HCT116 (cell line): ENCODE results near the gene TARBP1. TPM values are rescaled to one million over a fixed set of nuclear protein-coding genes. Genes with fewer than 3 reads are reported as not detected.

ENCODE experiments used
- ATAC-seq: fragments of 200-7000 bp; cut with Tn5 transposase; 2 replicates; pipeline ENCODE4 v1.9.1; 2020; ENCODE audit warnings: mild to moderate bottlenecking, moderate library complexity
- BruUV-seq: library from RNA; stranded (reverse); fragments of 400-500 nt; replicated peaks from 2 replicates; lab custom pipeline; 2021; lab: Mats Ljungman, UMichigan
- CTCF ChIA-PET: fragments of 300-600 bp; sonication (Branson Sonifier 250); formaldehyde crosslinking; loops from one replicate; lab custom pipeline; 2021; ENCODE audit warnings: antibody characterized with exemption; lab: Charles Lee
- POLR2A ChIA-PET: fragments of 300-600, 350-600 bp; sonication (Branson Sonifier 250); formaldehyde crosslinking; loops from one replicate; lab custom pipeline; 2021; ENCODE audit warnings: antibody characterized with exemption; lab: Charles Lee
- RAD21 ChIA-PET, 2 experiments: fragments of 300-600 bp; sonication (Branson Sonifier 250); formaldehyde crosslinking; loops; one replicate each; lab custom pipeline; 2023; ENCODE audit warnings: low total read pairs in 2 of 2; ENCODE audit not compliant: uncharacterized antibody in 2 of 2, unreplicated experiment in 2 of 2, low non-redundant PET in 1 of 2; lab: Charles Lee
- DNase-seq: peaks from one replicate; pipeline ENCODE4 v3.0.0-alpha.2; 2010; ENCODE audit warnings: low read depth, low spot score
- H2AFZ ChIP-seq: fragments of 200-600 bp; shearing (Covaris generic), sonication (generic); 2 replicates; pipeline ENCODE4 v1.6.1; 2017; ENCODE audit warnings: low read depth, mixed run types, mixed read lengths, antibody characterized with exemption, low read length; ENCODE audit not compliant: poor library complexity, severe bottlenecking
- H3K27ac ChIP-seq: 2 replicates; pipeline ENCODE4 v1.5.1; 2012; ENCODE audit warnings: low read depth, low read length
- H3K27me3 ChIP-seq: fragments of 200-600 bp; sonication (generic); 2 replicates; pipeline ENCODE4 v1.6.1; 2016; ENCODE audit warnings: mixed run types, low read length, mixed read lengths; ENCODE audit not compliant: insufficient read depth
- H3K36me3 ChIP-seq, 2 experiments: fragments of 200-500 bp in 1 of 2; fragments of 200-600 bp in 1 of 2; sonication (Bioruptor generic) in 1 of 2; sonication (generic) in 1 of 2; 2 replicates each; pipeline versions ENCODE4 v1.5.1 to v1.6.1; 2014 to 2016; ENCODE audit warnings: low read length in 2 of 2, inconsistent platforms in 1 of 2, mixed read lengths in 1 of 2, mixed run types in 1 of 2; ENCODE audit not compliant: insufficient read depth in 2 of 2, control insufficient read depth in 1 of 2
- H3K4me1 ChIP-seq, 2 experiments: fragments of 200-600 bp in 1 of 2; sonication (generic) in 1 of 2; 2 replicates each; pipeline versions ENCODE4 v1.5.1 to v1.6.1; 2012 to 2017; ENCODE audit warnings: low read length in 2 of 2, inconsistent platforms in 1 of 2, mild to moderate bottlenecking in 1 of 2, mixed read lengths in 1 of 2, mixed run types in 1 of 2, moderate library complexity in 1 of 2; ENCODE audit not compliant: insufficient read depth in 2 of 2, control insufficient read depth in 1 of 2
- H3K4me2 ChIP-seq: fragments of 200-600 bp; sonication (generic); 2 replicates; pipeline ENCODE4 v1.6.1; 2017; ENCODE audit warnings: mixed run types, low read length, mixed read lengths
- H3K4me3 ChIP-seq, 2 experiments: fragments of 200-600 bp in 1 of 2; sonication (generic) in 1 of 2; replicated peaks in 1 of 2; 2 replicates each; pipeline ENCODE4 v1.5.1; 2011 to 2016; ENCODE audit warnings: low read length in 2 of 2, control low read depth in 1 of 2, low read depth in 1 of 2, mild to moderate bottlenecking in 1 of 2, mixed read lengths in 1 of 2, mixed run types in 1 of 2
- H3K79me2 ChIP-seq: fragments of 200-600 bp; sonication (generic); 2 replicates; pipeline ENCODE4 v1.6.1; 2017; ENCODE audit warnings: mild to moderate bottlenecking, mixed run types, low read length, moderate library complexity, mixed read lengths; ENCODE audit not compliant: insufficient read depth
- H3K9ac ChIP-seq: fragments of 200-600 bp; sonication (generic); 2 replicates; pipeline ENCODE4 v1.6.1; 2016; ENCODE audit warnings: low read length, mixed read lengths
- H3K9me2 ChIP-seq: fragments of 200-600 bp; sonication (generic), shearing (Covaris generic); 2 replicates; pipeline ENCODE4 v1.6.1; 2017; ENCODE audit warnings: mixed run types, mild to moderate bottlenecking, moderate library complexity; ENCODE audit not compliant: insufficient read depth
- H3K9me3 ChIP-seq, 2 experiments: fragments of 200-500 bp in 1 of 2; fragments of 200-600 bp in 1 of 2; sonication (Bioruptor generic) in 1 of 2; sonication (generic) in 1 of 2; 2 replicates each; pipeline ENCODE4 v1.6.1; 2014 to 2017; ENCODE audit warnings: low read length in 2 of 2, mixed read lengths in 2 of 2, inconsistent platforms in 1 of 2, low read depth in 1 of 2, mild to moderate bottlenecking in 1 of 2, mixed run types in 1 of 2, moderate library complexity in 1 of 2; ENCODE audit not compliant: control insufficient read depth in 1 of 2, insufficient read depth in 1 of 2
- H4K20me1 ChIP-seq: fragments of 200-600 bp; sonication (generic), shearing (Covaris generic); 2 replicates; pipeline ENCODE4 v1.6.1; 2017; ENCODE audit warnings: mixed run types, mild to moderate bottlenecking, moderate library complexity; ENCODE audit not compliant: insufficient read depth
- ATF3 ChIP-seq: IDR thresholded peaks from 2 replicates; pipeline ENCODE4 v1.6.1; 2012
- CBX3 ChIP-seq: IDR thresholded peaks from 2 replicates; pipeline ENCODE4 v1.6.1; 2012; ENCODE audit warnings: low read depth
- CEBPB ChIP-seq: IDR thresholded peaks from 2 replicates; pipeline ENCODE4 v1.6.1; 2012; ENCODE audit warnings: low read depth
- CTCF ChIP-seq, 3 experiments: fragments of 200-600 bp in 1 of 3; sonication (generic) in 1 of 3; IDR thresholded peaks in 2 of 3; conservative IDR thresholded peaks in 1 of 3; 2 replicates each; pipeline ENCODE4 v1.5.1; 2012 to 2017; ENCODE audit warnings: low read depth in 2 of 3, low read length in 2 of 3, antibody characterized with exemption in 1 of 3, borderline replicate concordance in 1 of 3, control low read depth in 1 of 3, mild to moderate bottlenecking in 1 of 3, mixed read lengths in 1 of 3, mixed run types in 1 of 3, moderate library complexity in 1 of 3; ENCODE audit not compliant: insufficient read depth in 1 of 3
- EGR1 ChIP-seq: IDR thresholded peaks from 2 replicates; pipeline ENCODE4 v1.6.1; 2012; ENCODE audit warnings: low read depth
- ELF1 ChIP-seq: IDR thresholded peaks from 2 replicates; pipeline ENCODE4 v1.6.1; 2012; ENCODE audit warnings: low read depth, borderline replicate concordance
- EZH2phosphoT487 ChIP-seq: fragments of 200-600 bp; IDR thresholded peaks from 2 replicates; pipeline ENCODE4 v1.6.1; 2018; ENCODE audit warnings: antibody characterized with exemption, borderline replicate concordance
- JUND ChIP-seq: IDR thresholded peaks from 2 replicates; pipeline ENCODE4 v1.6.1; 2012
- MAX ChIP-seq: IDR thresholded peaks from 2 replicates; pipeline ENCODE4 v1.6.1; 2012
- POLR2A ChIP-seq: IDR thresholded peaks from 2 replicates; pipeline ENCODE4 v1.7.0; 2011; ENCODE audit warnings: borderline replicate concordance; ENCODE audit not compliant: insufficient read depth, insufficient read length; ENCODE audit errors: extremely low read depth
- POLR2AphosphoS5 ChIP-seq: IDR thresholded peaks from 2 replicates; pipeline ENCODE4 v1.6.1; 2011; ENCODE audit warnings: mild to moderate bottlenecking, low read depth, low read length, moderate library complexity
- RAD21 ChIP-seq: IDR thresholded peaks from 2 replicates; pipeline ENCODE4 v1.6.1; 2012; ENCODE audit warnings: low read depth, mild to moderate bottlenecking
- REST ChIP-seq: IDR thresholded peaks from 2 replicates; pipeline ENCODE4 v1.6.1; 2012; ENCODE audit warnings: low read depth
- SP1 ChIP-seq: IDR thresholded peaks from 2 replicates; pipeline ENCODE4 v1.6.1; 2012; ENCODE audit warnings: low read depth
- SRF ChIP-seq: IDR thresholded peaks from 2 replicates; pipeline ENCODE4 v1.6.1; 2012; ENCODE audit warnings: low read depth
- TCF7L2 ChIP-seq: IDR thresholded peaks from 2 replicates; pipeline ENCODE4 v1.7.0; 2011; ENCODE audit warnings: borderline replicate concordance, inconsistent platforms; ENCODE audit not compliant: insufficient read depth, insufficient read length; ENCODE audit errors: extremely low read depth
- YY1 ChIP-seq: IDR thresholded peaks from 2 replicates; pipeline ENCODE4 v1.6.1; 2011; ENCODE audit warnings: low read length, low read depth, moderate library complexity, mild to moderate bottlenecking; ENCODE audit not compliant: insufficient replicate concordance; ENCODE audit errors: extremely low read depth
- ZBTB33 ChIP-seq: IDR thresholded peaks from 2 replicates; pipeline ENCODE4 v1.6.1; 2011; ENCODE audit warnings: mild to moderate bottlenecking, low read length, moderate library complexity; ENCODE audit not compliant: insufficient replicate concordance; ENCODE audit errors: extremely low read depth
- ZFX ChIP-seq: fragments of 450-650 bp; IDR thresholded peaks from 2 replicates; pipeline ENCODE4 v1.6.1; 2017
- ZNF274 ChIP-seq: fragments of 200-500 bp; sonication (Bioruptor generic); IDR thresholded peaks from 2 replicates; pipeline ENCODE4 v1.6.1; 2014; ENCODE audit warnings: mild to moderate bottlenecking, low read depth, low read length, inconsistent platforms
- intact Hi-C: fragments of 100-400 bp; cut with micrococcal nuclease; formaldehyde crosslinking; loops from 2 replicates; pipeline ENCODE4 v1.10.0; 2022
- total RNA-seq: library from RNA; stranded (reverse); gene quantifications from one replicate; pipeline ENCODE4 v1.2.1, GENCODE V29; 2021; ENCODE audit not compliant: unreplicated experiment

The TARBP1 gene
- total RNA-seq, 1 experiment from 2014 or later, result 17.2 TPM

GRCh38 chr1:234440348-234440747 lies 38.6 kb downstream of the TARBP1 start:
- ChIA-PET RAD21 (no interaction called here), CTCF (no interaction called here), POLR2A (no interaction called here)
- intact Hi-C loops, result no loop called here
- ATAC-seq, result no peak
- no peaks in the 10 kb centered on the region for H3K9me3 ChIP-seq
- TF ChIP-seq JUND, result no peak
- no peak for TF ChIP-seq CTCF (IDR thresholded peaks at IDR 0.05 in 2 of 3, conservative IDR thresholded peaks at IDR 0.05 in 1 of 3; ENCODE audit: borderline replicate concordance in 1 of 3, insufficient read depth in 1 of 3, low read depth in 2 of 3, low read length in 2 of 3)
- TF ChIP-seq RAD21, result no peak
- no peak for TF ChIP-seq CEBPB
- no peak for TF ChIP-seq ZNF274
- TF ChIP-seq SRF, result no peak
- no peak for TF ChIP-seq CBX3
- no peak for TF ChIP-seq MAX
- TF ChIP-seq ELF1, result no peak
- TF ChIP-seq EGR1, result no peak
- TF ChIP-seq YY1, result no peak
- TF ChIP-seq POLR2AphosphoS5, result no peak
- no peak for TF ChIP-seq EZH2phosphoT487
- no peak for TF ChIP-seq TCF7L2
- no peak for TF ChIP-seq REST
- no peak for TF ChIP-seq ZBTB33
- TF ChIP-seq SP1, result no peak
- TF ChIP-seq POLR2A, result no peak
- TF ChIP-seq ZFX, result no peak
- no peak for TF ChIP-seq ATF3
- TF ChIP-seq, all 23 proteins: peak for 0
- Histone ChIP-seq H3K36me3 (no peaks in the 10 kb centered on the region), H3K79me2 (no peaks in the 10 kb centered on the region), H3K27me3 (no peaks in the 10 kb centered on the region), H3K9me2 (no peaks in the 10 kb centered on the region), H4K20me1 (no peaks in the 10 kb centered on the region), H2AFZ (no peak overlapping the region), H3K27ac (no peak overlapping the region), H3K4me3 (no peak overlapping the region), H3K4me2 (no peak overlapping the region), H3K4me1 (peaks cover 0 to 4% of the 10 kb centered on the region in 2 experiments; a peak in 2 of 4 replicates), H3K9ac (no peak overlapping the region)
- no TSS peak for BruUV-seq
- no peak for DNase-seq
